HepG2 (cell line): ENCODE measurements around the gene FAP. TPM values are rescaled to one million over a fixed set of nuclear protein-coding genes. Genes with fewer than 3 reads are reported as not detected.

ENCODE experiments used
- ATAC-seq: fragments of 200-7000 bp; cut with Tn5 transposase; 3 replicates; pipeline ENCODE4 v1.9.1; 2020; ENCODE audit warnings: mild to moderate bottlenecking, moderate library complexity
- BruUV-seq: library from RNA; stranded (reverse); fragments of 400-500 nt; replicated peaks from 2 replicates; lab custom pipeline; 2021; lab: Mats Ljungman, UMichigan
- CTCF ChIA-PET: fragments of 300-600 bp; formaldehyde crosslinking; extraction: SDS; loops from one replicate; lab custom pipeline; 2021; ENCODE audit warnings: low total read pairs, inconsistent platforms, low intra/inter-chr PET ratio; lab: Yijun Ruan, JAX
- POLR2A ChIA-PET: fragments of 350-600 bp; sonication (Branson Sonifier 250); formaldehyde crosslinking; loops from one replicate; lab custom pipeline; 2020; ENCODE audit warnings: antibody characterized with exemption, inconsistent platforms; lab: Yijun Ruan, JAX
- DNase-seq: peaks from one replicate; pipeline ENCODE4 v3.0.0-alpha.2; 2015; ENCODE audit warnings: low spot score
- FAIRE-seq: peaks from 3 replicates; lab custom pipeline; 2011; peaks lifted over from hg19 to GRCh38; lab: Jason Lieb, UNC
- H2AFZ ChIP-seq: one replicate; pipeline ENCODE4 v1.6.1; 2011; ENCODE audit warnings: low read length, inconsistent platforms
- H3K27ac ChIP-seq: fragments of 300-600 bp; 3 replicates; pipeline ENCODE4 v1.8.0; 2011; ENCODE audit warnings: mixed run types, mild to moderate bottlenecking, mixed read lengths, low read length, inconsistent platforms; ENCODE audit not compliant: insufficient read depth; ENCODE audit errors: extremely low read length
- H3K27me3 ChIP-seq, 2 experiments: fragments of 200-600 bp in 1 of 2; 2 replicates in 1 of 2; 3 replicates in 1 of 2; pipeline versions ENCODE4 v1.6.0 to v1.8.0; 2011; ENCODE audit warnings: low read length in 2 of 2, mild to moderate bottlenecking in 2 of 2, moderate library complexity in 2 of 2, inconsistent platforms in 1 of 2; ENCODE audit not compliant: insufficient read depth in 2 of 2, control insufficient read depth in 1 of 2
- H3K36me3 ChIP-seq, 2 experiments: fragments of 200-600 bp in 1 of 2; replicated peaks in 1 of 2; 2 replicates in 1 of 2; 3 replicates in 1 of 2; pipeline versions ENCODE4 v1.5.1 to v1.8.0; 2011; ENCODE audit warnings: low read length in 2 of 2, inconsistent platforms in 1 of 2; ENCODE audit not compliant: insufficient read depth in 2 of 2, control insufficient read depth in 1 of 2
- H3K4me1 ChIP-seq: 2 replicates; pipeline ENCODE4 v1.5.1; 2012; ENCODE audit warnings: low read length, inconsistent platforms; ENCODE audit not compliant: insufficient read depth
- H3K4me2 ChIP-seq: 2 replicates; pipeline ENCODE4 v1.6.0; 2011; ENCODE audit warnings: low read depth, low read length, inconsistent platforms
- H3K4me3 ChIP-seq, 3 experiments: fragments of 200-600 bp in 1 of 3; sonication (generic), shearing (Covaris generic) in 1 of 3; replicated peaks in 1 of 3; 2 replicates each; pipeline ENCODE4 v1.5.1; 2011 to 2016; ENCODE audit warnings: low read length in 3 of 3, inconsistent platforms in 2 of 3, low read depth in 2 of 3, mild to moderate bottlenecking in 2 of 3, control low read depth in 1 of 3, mixed read lengths in 1 of 3; ENCODE audit not compliant: insufficient read depth in 1 of 3
- H3K79me2 ChIP-seq: one replicate; pipeline ENCODE4 v1.6.1; 2011; ENCODE audit warnings: low read length, inconsistent platforms; ENCODE audit not compliant: insufficient read depth
- H3K9ac ChIP-seq: 2 replicates; pipeline ENCODE4 v1.6.0; 2011; ENCODE audit warnings: mild to moderate bottlenecking, low read depth, low read length, inconsistent platforms; ENCODE audit not compliant: insufficient read depth
- H3K9me3 ChIP-seq: 2 replicates; pipeline ENCODE4 v1.5.1; 2012; ENCODE audit warnings: mild to moderate bottlenecking, low read length
- H4K20me1 ChIP-seq: 2 replicates; pipeline ENCODE4 v1.6.0; 2011; ENCODE audit warnings: inconsistent platforms, mild to moderate bottlenecking, low read length, moderate library complexity; ENCODE audit not compliant: insufficient read depth
- CHD2 ChIP-seq: IDR thresholded peaks from 2 replicates; pipeline ENCODE4 v1.6.1; 2011; ENCODE audit warnings: low read depth, low read length, improper control_type of control experiment
- HDAC6 ChIP-seq: fragments of 200-600 bp; sonication (generic); IDR thresholded peaks from 2 replicates; pipeline ENCODE4 v1.7.0; 2017; ENCODE audit warnings: mild to moderate bottlenecking, antibody characterized with exemption, low read length, low read depth
- NFIB ChIP-seq: sonication (generic); formaldehyde crosslinking; IDR thresholded peaks from 2 replicates; pipeline ENCODE4 v1.9.0; 2021; ENCODE audit warnings: missing genetic modification reagents, mild to moderate bottlenecking, borderline replicate concordance
- SCMH1 ChIP-seq: sonication (generic); formaldehyde crosslinking; IDR thresholded peaks from 2 replicates; pipeline ENCODE4 v1.9.0; 2021; ENCODE audit warnings: missing genetic modification reagents, mild to moderate bottlenecking, borderline replicate concordance
- ZNF484 ChIP-seq: sonication (generic); formaldehyde crosslinking; IDR thresholded peaks from 2 replicates; pipeline ENCODE4 v1.5.1; 2020; ENCODE audit warnings: mild to moderate bottlenecking, low read depth, missing genetic modification reagents, borderline replicate concordance
- ZNF546 ChIP-seq: sonication (generic); formaldehyde crosslinking; conservative IDR thresholded peaks from 2 replicates; pipeline ENCODE4 v1.8.1; 2023; ENCODE audit warnings: mild to moderate bottlenecking, missing genetic modification reagents
- ZNF775 ChIP-seq: sonication (generic); formaldehyde crosslinking; IDR thresholded peaks from 2 replicates; pipeline ENCODE4 v1.4.0; 2020; ENCODE audit warnings: missing genetic modification reagents, mild to moderate bottlenecking, moderate library complexity, borderline replicate concordance
- ZNF839 ChIP-seq: sonication (generic); formaldehyde crosslinking; IDR thresholded peaks from 2 replicates; pipeline ENCODE4 v1.4.0; 2020; ENCODE audit warnings: missing genetic modification reagents, mild to moderate bottlenecking, borderline replicate concordance
- ZSCAN31 ChIP-seq: sonication (generic); formaldehyde crosslinking; IDR thresholded peaks from 2 replicates; pipeline ENCODE4 v1.5.0; 2020; ENCODE audit warnings: low read depth, mild to moderate bottlenecking, missing genetic modification reagents
- WGBS: methylation state at CpG from one replicate; pipeline ENCODE4 v1.1.6; 2017; ENCODE audit warnings: low lambda C conversion rate; 5-methylcytosine and 5-hydroxymethylcytosine counted together
- in situ Hi-C: cut with HindIII; loops from 2 replicates; pipeline ENCODE4 v1.10.0; 2017; ENCODE audit warnings: low pct_unique_long_range_greater_than_20kb; ENCODE audit not compliant: extremely low pct_ligation_motif_present
- intact Hi-C: fragments of 100-400 bp; cut with micrococcal nuclease; formaldehyde crosslinking; loops from one replicate; pipeline ENCODE4 v1.10.0; 2022; ENCODE audit not compliant: unreplicated experiment
- polyA plus RNA-seq, 8 experiments: library from polyadenylated mRNA; depleted of rRNA in 3 of 8; stranded (reverse) in 7 of 8; unstranded in 1 of 8; fragments of >200 nt; fragmentation: Illumina TruSeq in 4 of 8; extraction: Trizol in 4 of 8; gene quantifications; 2 replicates each; pipeline versions ENCODE4 v1.2.1 to v1.2.3, GENCODE V29; 2011 to 2016; ENCODE audit warnings: low read depth in 4 of 8, missing spikeins in 1 of 8, mixed read lengths in 1 of 8; ENCODE audit not compliant: insufficient read depth in 1 of 8
- total RNA-seq, 5 experiments: library from RNA; depleted of rRNA; stranded (reverse); fragments of >200 nt; fragmentation: Illumina TruSeq; extraction: Trizol; gene quantifications; 2 replicates each; pipeline ENCODE4 v1.2.3, GENCODE V29; 2016; ENCODE audit warnings: low read depth in 1 of 5
- TF ChIP-seq, protein P1 (sequence below): sonication (generic); formaldehyde crosslinking; IDR thresholded peaks from 2 replicates; pipeline ENCODE4 v1.8.1; 2022; ENCODE audit warnings: low read depth, mild to moderate bottlenecking, missing genetic modification reagents
- TF ChIP-seq, protein P2 (sequence below): IDR thresholded peaks from 2 replicates; pipeline ENCODE4 v1.6.1; 2016; ENCODE audit warnings: mild to moderate bottlenecking

The FAP gene
- total and polyA plus RNA-seq, 2 of the 13 experiments (the other 11 are each of a cell fraction or from before 2014, with no cell fraction given), result not detected

DNA sequence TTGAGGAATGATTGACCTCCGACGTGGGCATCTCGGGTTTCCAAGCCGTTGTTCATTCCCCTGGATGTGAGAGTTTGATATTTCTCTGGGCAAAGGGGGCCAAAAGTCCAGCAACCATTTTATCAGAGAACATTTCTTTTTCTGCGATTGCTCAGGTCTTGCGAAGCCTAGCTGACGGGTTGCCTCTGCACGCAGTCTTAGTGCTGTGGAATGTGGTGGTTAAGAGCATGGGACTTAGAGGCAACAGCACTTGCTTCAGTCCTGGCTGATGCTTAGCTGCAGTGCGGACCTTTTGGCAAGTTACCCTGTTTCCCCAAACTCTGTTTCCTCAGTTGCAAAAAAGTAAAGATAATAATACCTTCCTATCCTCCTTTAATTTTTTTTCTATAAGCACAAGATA lies 45.0 kb downstream of the FAP start:
- H3K9me3 ChIP-seq, result no peaks in the 10 kb centered on the region
- no peaks in the 10 kb centered on the region for H3K79me2 ChIP-seq
- H3K4me3 ChIP-seq, result no peak overlapping the region
- H3K27me3 ChIP-seq, result no peaks in the 10 kb centered on the region; a peak in 1 of 5 replicates
- no peaks in the 10 kb centered on the region for H3K36me3 ChIP-seq
- 0 out of 3 replicates have a peak, but pooled peaks have one; percentile 38 for ATAC-seq
- H3K27ac ChIP-seq, result no peak overlapping the region
- DNase-seq, result no peak
- intact Hi-C loops (no loop called here), in situ Hi-C loops (no loop called here)
- no peaks in the 10 kb centered on the region for H4K20me1 ChIP-seq
- no TSS peak for BruUV-seq
- H3K9ac ChIP-seq, result no peak overlapping the region
- TF ChIP-seq CHD2, result no peak
- FAIRE-seq, result no peak
- POLR2A ChIA-PET, result no interaction called here
- H2AFZ ChIP-seq, result no peak overlapping the region
- no peaks in the 10 kb centered on the region for H3K4me1 ChIP-seq
- CTCF ChIA-PET, result no interaction called here
- H3K4me2 ChIP-seq, result no peak overlapping the region
- WGBS, result 13% methylated on average over 9 of the region's 9 CpGs

DNA sequence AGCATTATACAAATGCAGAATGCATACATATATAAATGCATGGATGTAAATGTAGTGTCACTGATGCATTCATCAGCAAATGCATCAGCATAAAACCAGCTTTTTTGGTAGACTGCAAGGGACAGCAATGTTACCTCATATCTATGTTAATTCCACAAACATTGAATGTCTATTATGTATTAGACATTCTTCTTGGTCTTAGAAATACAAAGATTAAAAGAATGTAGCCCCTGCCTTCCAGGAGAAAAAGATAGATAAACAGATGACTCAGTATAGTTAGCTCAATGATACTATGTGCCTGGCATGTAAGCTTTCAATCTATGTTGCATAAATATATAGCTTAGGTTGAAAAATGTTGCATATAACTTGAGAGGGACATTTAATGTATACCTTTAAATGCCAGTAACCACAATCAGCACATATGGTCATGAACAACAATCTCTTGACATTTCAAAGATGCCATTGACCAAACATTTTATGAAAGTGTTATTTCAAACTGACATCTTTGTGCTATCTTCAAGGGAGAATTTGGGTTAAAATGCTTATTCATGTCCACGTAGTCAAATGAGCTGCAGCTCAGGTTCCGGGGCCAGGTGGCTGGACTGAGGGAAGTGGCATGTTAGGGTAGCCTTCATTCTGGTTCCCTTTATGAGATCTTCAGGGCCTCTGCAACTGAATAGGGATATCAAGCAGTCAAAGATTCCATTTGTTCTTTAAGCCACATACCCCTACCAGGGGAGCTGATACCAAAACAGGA lies 46.0 kb downstream of the FAP start:
- Histone ChIP-seq H3K36me3 (no peaks in the 10 kb centered on the region), H3K9me3 (no peaks in the 10 kb centered on the region), H3K4me2 (no peak overlapping the region), H3K4me3 (no peak overlapping the region), H3K9ac (no peak overlapping the region), H4K20me1 (no peaks in the 10 kb centered on the region), H2AFZ (no peak overlapping the region), H3K27me3 (0 out of 5 replicates have a peak, but pooled peaks cover 0 to 2% of the 10 kb centered on the region in 2 experiments), H3K4me1 (no peaks in the 10 kb centered on the region), H3K79me2 (no peaks in the 10 kb centered on the region), H3K27ac (no peak overlapping the region)
- 0% methylated on average over 2 of the region's 2 CpGs for WGBS
- BruUV-seq, result no TSS peak
- intact Hi-C loops, result no loop called here
- FAIRE-seq, result no peak
- no peak for DNase-seq
- ChIA-PET CTCF (no interaction called here), POLR2A (no interaction called here)
- ATAC-seq, result no peak
- in situ Hi-C loops, result no loop called here
- no peak for TF ChIP-seq ZNF775 (CRISPR knock-in tag)
- no peak for TF ChIP-seq SCMH1 (CRISPR knock-in tag)
- TF ChIP-seq CHD2, result no peak
- TF ChIP-seq, protein P1, sequence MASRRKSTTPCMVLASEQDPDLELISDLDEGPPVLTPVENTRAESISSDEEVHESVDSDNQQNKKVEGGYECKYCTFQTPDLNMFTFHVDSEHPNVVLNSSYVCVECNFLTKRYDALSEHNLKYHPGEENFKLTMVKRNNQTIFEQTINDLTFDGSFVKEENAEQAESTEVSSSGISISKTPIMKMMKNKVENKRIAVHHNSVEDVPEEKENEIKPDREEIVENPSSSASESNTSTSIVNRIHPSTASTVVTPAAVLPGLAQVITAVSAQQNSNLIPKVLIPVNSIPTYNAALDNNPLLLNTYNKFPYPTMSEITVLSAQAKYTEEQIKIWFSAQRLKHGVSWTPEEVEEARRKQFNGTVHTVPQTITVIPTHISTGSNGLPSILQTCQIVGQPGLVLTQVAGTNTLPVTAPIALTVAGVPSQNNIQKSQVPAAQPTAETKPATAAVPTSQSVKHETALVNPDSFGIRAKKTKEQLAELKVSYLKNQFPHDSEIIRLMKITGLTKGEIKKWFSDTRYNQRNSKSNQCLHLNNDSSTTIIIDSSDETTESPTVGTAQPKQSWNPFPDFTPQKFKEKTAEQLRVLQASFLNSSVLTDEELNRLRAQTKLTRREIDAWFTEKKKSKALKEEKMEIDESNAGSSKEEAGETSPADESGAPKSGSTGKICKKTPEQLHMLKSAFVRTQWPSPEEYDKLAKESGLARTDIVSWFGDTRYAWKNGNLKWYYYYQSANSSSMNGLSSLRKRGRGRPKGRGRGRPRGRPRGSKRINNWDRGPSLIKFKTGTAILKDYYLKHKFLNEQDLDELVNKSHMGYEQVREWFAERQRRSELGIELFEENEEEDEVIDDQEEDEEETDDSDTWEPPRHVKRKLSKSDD, result no peak
- TF ChIP-seq ZNF839 (CRISPR knock-in tag), result no peak
- no peak for TF ChIP-seq HDAC6
- no peak for TF ChIP-seq ZNF546 (CRISPR knock-in tag)
- no peak for TF ChIP-seq NFIB (CRISPR knock-in tag)
- TF ChIP-seq, protein P2, sequence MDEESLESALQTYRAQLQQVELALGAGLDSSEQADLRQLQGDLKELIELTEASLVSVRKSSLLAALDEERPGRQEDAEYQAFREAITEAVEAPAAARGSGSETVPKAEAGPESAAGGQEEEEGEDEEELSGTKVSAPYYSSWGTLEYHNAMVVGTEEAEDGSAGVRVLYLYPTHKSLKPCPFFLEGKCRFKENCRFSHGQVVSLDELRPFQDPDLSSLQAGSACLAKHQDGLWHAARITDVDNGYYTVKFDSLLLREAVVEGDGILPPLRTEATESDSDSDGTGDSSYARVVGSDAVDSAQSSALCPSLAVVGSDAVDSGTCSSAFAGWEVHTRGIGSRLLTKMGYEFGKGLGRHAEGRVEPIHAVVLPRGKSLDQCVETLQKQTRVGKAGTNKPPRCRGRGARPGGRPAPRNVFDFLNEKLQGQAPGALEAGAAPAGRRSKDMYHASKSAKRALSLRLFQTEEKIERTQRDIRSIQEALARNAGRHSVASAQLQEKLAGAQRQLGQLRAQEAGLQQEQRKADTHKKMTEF (CRISPR knock-in tag), result no peak
- TF ChIP-seq ZSCAN31 (CRISPR knock-in tag), result no peak
- no peak for TF ChIP-seq ZNF484
